Measurements from ENCODE around the gene MYO1E. TPM values are rescaled to one million over a fixed set of nuclear protein-coding genes. Genes with fewer than 3 reads are reported as not detected.

Gene MYO1E
- total and polyA plus RNA-seq, 2 of the 4 experiments (the other 2 are of a cell fraction), result 13.4 to 37.3 TPM

- H3K4me1 ChIP-seq (ENCODE audit: control insufficient read depth, insufficient read depth, low read length), result no peaks in the 10 kb centered on the region; the same call in 1 of the 2 replicates
- H3K4me2 ChIP-seq (ENCODE audit: low read depth, low read length), result no peak overlapping the region
- in situ Hi-C loops (cut with MboI; ENCODE audit: low sequenced_read_pairs), result no loop called here
- dilution Hi-C loops (cut with HindIII; ENCODE audit: low sequenced_read_pairs, unreplicated experiment), result no loop called here
- H3K4ac ChIP-seq (ENCODE audit: low read depth, low read length), result no peak overlapping the region
- H2BK120ac ChIP-seq (ENCODE audit: low read depth, low read length), result no peak overlapping the region
- no peak overlapping the region for H3K23ac ChIP-seq (ENCODE audit: low read depth, low read length)
- BruUV-seq (replicated peaks), result no TSS peak
- no peak overlapping the region for H3K4me3 ChIP-seq (ENCODE audit: insufficient read depth, low read depth, low read length)
- no peaks in the 10 kb centered on the region for H3K27me3 ChIP-seq (ENCODE audit: control insufficient read depth, insufficient read depth, low read length)
- no peak overlapping the region for H3K27ac ChIP-seq (ENCODE audit: insufficient read depth, low read length)
- H2BK20ac ChIP-seq (ENCODE audit: low read depth, low read length), result no peak overlapping the region
- intact Hi-C loops (cut with micrococcal nuclease), result no loop called here
- no peaks in the 10 kb centered on the region; the same call in 1 of the 2 replicates for H3K36me3 ChIP-seq (ENCODE audit: control insufficient read depth, insufficient read depth, low read length)
- H3K18ac ChIP-seq (ENCODE audit: low read depth, low read length), result no peak overlapping the region
- ChIA-PET CTCF (no interaction called here), POLR2A (ENCODE audit: unreplicated experiment) (no interaction called here)
- H2BK5ac ChIP-seq (ENCODE audit: low read depth, low read length, poor library complexity, severe bottlenecking), result no peak overlapping the region
- no peak overlapping the region for H4K5ac ChIP-seq (ENCODE audit: low read depth, low read length)
- no peak overlapping the region for H2AK9ac ChIP-seq (replicated peaks; ENCODE audit: low read depth, low read length, poor library complexity)
- DNase-seq (no peak), ATAC-seq (ENCODE audit: low read depth) (no peak)
- no peak overlapping the region for H3K56ac ChIP-seq (ENCODE audit: extremely low read depth, insufficient read depth, low read length)
- H4K8ac ChIP-seq (ENCODE audit: low read depth in 2 of 2, low read length in 2 of 2), result no peak overlapping the region
- no peak overlapping the region for H2AFZ ChIP-seq (replicated peaks; ENCODE audit: low read length, poor library complexity)
- peaks cover 8% of the 10 kb centered on the region for H3K9me1 ChIP-seq (ENCODE audit: insufficient read depth, low read length)
- WGBS, 2 experiments (ENCODE audit: extremely low coverage in 2 of 2, insufficient read length in 1 of 2), result 30% methylated on average over 2 of the region's 7 CpGs; no CpG with 5 or more reads in 1 of the 2 experiments
- H3K79me1 ChIP-seq (ENCODE audit: low read depth in 1 of 2, low read length in 2 of 2), result peaks cover 33 to 81% of the 10 kb centered on the region in 2 experiments
- no peak overlapping the region for H4K91ac ChIP-seq (ENCODE audit: insufficient read depth, low read depth, low read length)
- no peak overlapping the region for H3K9ac ChIP-seq (ENCODE audit: low read depth, low read length)
- peaks cover 22% of the 10 kb centered on the region for H4K20me1 ChIP-seq (ENCODE audit: insufficient read depth, low read length)
- TF ChIP-seq USF2 (IDR thresholded peaks at IDR 0.05; ENCODE audit: low read depth, low read length), result no peak
- TF ChIP-seq FOS (IDR thresholded peaks at IDR 0.05; ENCODE audit: low read depth, low read length), result no peak
- no peaks in the 10 kb centered on the region for H3K9me3 ChIP-seq (ENCODE audit: control insufficient read depth, insufficient read depth, low read length)
- no peak overlapping the region for H2AK5ac ChIP-seq (ENCODE audit: low read depth, low read length)
- H3K14ac ChIP-seq (replicated peaks; ENCODE audit: low read depth, low read length), result no peak overlapping the region
- no peak overlapping the region for H2BK15ac ChIP-seq (ENCODE audit: low read depth, low read length)
These were observed 20.0 kb downstream of the MYO1E start for GRCh38 chr15:59352683-59353082.

Measured in IMR-90 (cell line).